SIG-M5 (cell line): Measurements from ENCODE around the gene LRRC3.

Experiments used
- DNase-seq: peaks from one replicate; lab custom pipeline; 2025; lab: John Stamatoyannopoulos, UW

Gene LRRC3

DNA sequence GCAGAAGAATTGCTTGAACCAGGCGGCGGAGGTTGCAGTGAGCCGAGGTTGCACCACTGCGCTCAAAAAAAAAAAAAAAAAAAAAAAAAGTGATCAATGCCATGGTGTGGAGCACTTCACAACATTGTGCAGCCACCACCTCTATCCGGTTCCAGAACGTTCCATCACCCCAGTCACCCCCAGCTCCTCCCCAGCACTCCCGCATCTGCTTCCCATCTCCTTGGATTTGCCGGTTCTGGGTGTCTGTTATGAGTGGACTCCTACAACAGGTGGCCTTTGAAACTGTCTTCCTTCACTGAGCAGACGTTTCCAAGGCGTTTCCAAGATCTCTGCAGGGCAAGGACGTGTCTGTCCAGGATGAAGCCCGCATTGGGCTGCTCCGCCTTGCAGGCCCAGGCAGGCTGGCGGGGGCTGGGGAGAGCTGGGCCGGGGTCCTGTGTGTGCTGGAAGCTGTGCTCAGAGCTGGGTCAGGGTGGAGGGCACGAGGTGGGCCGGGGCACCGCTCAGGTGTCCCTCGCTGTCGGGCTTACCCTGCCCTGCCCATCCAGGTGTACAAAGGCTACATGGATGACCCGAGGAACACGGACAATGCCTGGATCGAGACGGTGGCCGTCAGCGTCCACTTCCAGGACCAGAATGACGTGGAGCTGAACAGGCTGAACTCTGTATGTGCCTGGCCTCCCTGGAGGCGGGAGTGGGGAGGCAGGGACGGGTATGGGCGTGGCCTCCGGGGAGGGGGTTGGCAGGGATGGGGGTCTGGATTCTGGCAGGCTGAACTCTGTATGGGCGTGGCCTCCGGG lies 14.9 kb upstream of the LRRC3 start:
- DNase-seq: no peak

DNA sequence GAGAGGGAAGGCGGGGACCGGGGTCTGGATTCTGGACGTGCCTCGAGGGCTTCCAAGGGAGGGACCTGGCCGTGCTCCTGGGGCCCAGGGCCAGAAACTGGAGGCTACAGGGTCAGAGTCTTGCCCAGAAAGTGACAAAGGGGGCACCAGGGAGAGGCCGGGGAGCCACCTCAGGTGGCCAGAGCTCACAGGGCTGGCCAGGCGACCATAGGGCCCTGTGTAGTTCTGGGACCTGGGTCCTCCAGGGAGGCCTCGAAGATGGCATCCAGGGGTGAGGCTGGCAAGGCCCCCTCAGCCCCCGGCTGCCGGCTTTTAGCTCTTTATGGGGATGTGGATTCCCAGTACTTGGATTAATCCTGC lies 14.3 kb upstream of the LRRC3 start:
- no peak for DNase-seq

DNA sequence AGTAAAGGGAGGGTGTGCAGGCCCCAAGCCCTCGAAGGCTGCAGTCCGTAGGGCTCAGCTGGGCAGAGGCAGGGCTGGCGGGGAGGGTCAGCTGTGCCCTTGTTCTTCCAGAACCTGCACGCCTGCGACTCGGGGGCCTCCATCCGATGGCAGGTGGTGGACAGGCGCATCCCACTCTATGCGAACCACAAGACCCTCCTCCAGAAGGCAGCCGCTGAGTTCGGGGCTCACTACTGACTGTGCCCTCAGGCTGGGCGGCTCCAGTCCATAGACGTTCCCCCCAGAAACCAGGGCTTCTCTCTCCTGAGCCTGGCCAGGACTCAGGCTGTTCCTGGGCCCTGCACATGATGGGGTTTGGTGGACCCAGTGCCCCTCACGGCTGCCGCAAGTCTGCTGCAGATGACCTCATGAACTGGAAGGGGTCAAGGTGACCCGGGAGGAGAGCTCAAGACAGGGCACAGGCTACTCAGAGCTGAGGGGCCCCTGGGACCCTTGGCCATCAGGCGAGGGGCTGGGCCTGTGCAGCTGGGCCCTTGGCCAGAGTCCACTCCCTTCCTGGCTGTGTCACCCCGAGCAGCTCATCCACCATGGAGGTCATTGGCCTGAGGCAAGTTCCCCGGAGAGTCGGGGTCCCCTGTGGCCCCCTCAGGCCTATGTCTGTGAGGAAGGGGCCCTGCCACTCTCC lies 13.6 kb upstream of the LRRC3 start:
- DNase-seq: no peak

DNA sequence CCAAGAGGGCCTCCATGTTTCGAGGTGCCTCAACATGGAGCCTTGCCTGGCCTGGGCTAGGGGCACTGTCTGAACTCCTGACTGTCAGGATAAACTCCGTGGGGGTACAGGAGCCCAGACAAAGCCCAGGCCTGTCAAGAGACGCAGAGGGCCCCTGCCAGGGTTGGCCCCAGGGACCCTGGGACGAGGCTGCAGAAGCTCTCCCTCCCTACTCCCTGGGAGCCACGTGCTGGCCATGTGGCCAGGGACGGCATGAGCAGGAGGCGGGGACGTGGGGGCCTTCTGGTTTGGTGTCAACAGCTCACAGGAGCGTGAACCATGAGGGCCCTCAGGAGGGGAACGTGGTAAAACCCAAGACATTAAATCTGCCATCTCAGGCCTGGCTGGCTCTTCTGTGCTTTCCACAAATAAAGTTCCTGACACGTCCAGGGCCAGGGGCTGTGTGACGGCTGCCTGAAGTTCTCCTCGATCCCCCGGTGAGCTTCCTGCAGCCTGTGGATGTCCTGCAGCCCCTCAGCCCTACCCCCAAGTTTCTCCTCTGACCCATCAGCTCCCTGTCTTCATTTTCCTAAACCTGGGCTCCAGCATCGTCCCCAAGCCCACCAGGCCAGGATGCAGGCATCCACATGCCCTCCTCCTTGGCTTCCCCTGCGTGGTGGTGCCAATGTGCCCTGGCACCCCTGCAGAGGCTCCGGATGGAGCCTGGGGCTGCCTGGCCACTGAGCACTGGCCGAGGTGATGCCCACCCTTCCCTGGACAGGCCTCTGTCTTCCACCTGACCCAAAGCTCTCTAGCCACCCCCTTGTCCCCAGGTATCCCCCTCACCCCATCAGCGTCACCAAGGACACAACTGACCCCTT lies 12.8 kb upstream of the LRRC3 start:
- no peak for DNase-seq

DNA sequence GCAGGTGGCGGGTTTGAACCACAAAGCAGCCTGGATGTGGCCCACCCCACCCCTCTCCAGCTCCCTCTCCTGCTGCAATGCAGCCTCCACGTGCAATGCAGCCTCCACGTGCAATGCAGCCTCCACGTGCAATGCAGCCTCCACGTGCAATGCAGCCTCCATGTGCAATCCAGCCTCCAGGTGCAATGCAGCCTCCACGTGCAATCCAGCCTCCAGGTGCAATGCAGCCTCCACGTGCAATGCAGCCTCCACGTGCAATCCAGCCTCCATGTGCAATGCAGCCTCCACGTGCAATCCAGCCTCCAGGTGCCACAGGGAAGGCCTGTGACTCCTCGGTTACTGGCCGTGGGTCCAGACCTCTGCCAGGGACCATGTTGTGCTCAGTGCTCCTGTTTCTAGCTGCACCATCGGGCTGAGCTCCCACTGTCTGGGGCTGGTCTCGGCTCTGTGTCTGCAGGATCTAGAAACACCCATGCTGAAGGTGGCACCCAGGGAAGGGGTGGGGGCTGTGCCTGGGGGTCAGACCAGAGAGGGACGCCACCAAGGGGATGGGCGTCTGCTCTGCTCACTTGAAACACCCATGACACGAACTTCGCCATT lies 11.9 kb upstream of the LRRC3 start:
- DNase-seq: no peak

DNA sequence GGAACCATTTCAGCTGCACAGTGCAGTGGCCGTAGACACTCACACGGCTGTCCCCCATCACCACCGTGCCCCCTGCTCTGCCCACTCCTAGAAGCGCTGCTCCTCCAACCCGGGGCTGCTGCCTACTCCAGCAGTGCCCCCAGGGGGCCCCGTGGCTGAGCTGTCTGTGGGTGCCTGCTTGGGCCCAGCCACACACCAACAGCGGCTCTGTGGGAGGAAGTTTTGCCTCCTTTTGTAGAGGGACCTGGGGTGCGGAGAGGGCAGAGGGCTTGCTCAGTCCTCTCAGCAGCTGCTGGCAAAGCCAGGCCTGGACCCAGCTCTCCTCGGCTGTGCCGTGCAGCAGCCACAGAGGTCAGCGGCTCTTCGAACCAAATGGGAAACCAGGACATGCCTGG lies 11.4 kb upstream of the LRRC3 start:
- no peak for DNase-seq

DNA sequence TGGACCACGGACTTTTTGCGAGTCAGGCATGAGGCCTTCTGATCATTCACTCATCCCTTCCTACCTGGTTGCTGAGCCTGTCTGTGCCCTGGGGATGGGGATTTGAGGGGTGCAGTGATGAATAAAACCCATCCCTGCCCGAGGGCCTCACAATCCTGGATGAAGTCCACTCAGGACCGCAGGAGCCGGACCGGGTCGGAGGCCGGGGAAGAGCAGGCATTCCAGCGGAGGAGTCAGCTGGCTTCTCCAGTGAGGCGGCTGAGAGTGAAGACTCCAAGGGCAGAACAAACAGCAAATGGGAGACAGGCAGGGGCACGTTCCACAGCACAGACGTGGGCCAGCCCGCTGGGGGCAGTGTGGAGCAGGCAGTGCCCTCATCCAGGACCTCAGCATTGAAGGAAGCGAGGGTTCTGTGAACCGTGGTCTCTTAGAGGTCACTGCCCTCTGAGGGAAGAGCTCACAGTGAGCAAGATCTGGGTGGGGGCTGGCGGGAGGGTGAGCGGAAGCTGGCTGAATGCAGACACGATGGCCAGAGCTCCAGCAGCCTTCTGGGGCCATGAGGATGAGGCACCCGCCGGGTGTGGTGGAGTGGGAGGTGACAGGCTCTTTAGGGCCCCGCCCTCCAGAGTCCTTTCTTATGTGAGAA lies 10.9 kb upstream of the LRRC3 start:
- DNase-seq: no peak

DNA sequence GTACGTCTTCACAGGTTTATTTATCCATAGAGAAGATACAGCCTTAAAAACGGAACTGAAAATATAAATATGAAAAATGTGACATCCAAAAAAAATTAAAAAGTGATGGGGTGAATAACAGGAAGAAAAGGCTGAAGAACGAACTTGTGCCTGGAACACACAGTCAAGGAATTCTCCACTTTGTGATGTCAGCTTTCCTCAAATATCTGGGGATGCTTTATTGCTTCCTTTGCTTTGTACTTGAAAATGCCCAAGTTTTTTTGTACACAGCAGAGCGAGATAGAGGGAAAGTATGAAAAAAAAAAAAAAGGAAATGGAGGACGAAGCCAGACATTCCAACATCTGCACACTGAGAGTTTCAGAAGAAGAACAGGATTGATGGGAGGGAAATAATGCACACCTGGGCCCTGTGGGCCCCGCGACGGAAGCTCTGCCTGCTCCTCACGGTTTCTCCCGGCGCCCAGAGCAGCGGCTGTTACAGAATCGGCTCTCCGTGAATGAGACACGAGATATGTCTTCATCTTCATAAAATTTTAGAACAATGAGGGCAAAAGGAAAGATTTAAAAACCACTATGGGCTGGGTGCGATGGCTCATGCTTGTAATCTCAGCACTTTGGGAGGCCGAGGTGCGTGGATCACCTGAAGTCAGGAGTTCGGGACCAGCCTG lies 10.0 kb upstream of the LRRC3 start:
- no peak for DNase-seq

DNA sequence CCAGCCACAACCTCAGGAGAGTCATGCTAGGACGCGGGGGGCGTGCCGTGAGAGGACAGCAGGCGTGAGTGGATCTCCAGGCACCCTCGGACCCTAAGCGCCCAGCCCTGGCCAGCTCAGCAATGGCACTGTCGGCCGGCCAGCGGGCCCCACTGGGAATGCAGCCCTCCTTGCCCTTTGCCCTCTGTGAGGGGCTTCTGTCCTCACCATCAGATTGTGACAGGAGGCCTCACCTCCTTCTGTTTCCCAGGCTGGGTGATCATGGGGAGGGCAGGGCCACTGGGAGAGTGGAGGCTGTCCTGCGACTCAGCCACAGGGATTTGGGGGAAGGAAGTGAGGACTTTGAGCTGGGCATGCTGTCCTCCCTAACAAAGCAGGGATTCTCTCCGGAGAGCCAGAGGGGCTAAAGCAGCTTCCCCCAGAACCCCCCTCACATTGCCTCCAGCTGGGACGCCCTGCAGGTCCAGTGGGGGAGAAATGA lies 6.6 kb upstream of the LRRC3 start:
- no peak for DNase-seq

DNA sequence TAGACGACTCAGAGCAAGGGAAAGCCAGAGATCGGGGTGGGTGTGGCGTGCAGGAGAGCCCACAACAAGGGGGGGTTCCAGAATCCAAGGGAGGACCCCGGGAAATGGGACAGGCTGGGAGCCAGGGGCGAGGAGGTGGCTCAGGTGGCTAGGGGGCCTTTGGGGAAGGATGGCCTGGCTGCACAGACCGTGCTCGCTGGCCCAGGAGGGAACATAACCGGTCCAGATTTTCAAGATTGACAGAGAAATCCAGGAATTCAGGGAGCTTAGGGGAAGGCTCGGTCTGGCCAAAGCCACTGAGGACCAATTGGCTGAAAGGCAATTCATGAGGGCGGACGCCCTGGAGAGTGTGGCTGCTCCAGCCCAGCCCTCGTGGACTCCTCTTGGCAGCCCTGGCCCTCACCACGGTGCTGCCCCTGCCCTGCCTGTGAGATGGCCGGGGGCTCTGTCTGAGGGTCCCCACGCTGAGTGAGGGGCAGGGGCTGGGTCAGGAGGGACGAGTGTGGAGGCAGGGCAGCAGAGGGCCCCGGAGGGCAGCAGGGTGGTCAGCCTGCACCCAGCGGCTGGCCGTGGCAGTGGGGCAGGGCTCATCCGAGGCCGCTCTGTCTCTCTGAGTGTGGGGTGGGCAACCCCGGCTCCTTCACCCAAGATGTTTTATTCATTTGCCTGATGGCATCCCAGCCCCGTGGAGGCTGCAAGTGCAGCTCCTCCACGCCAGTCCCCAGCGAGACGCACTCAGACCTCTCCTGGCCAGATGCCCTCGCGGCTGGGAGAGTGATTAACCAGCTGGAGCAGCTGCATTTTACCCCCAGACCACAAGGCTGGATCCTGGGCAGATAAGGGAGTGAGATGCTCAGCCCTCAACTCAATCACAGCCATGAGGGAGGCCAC lies 5.6 kb upstream of the LRRC3 start:
- no peak for DNase-seq

DNA sequence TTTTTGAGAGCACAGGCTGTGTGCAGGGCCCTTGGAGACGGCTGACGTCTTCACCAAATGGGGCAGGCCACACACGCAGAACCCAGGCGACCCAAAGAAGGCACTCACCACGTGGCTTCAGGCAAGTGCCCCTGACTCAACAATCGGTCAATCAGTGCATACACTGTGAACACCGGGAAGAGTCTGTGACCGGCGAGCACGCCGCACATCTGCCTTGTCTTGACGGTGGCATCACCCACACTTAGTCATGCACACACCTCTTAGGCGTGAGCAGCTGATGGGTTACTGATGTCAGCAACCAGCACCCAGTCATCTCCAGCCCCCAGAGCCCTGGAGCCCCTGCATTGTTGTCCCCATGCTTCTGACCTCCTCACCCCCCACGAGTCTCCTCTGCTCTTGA lies 4.9 kb upstream of the LRRC3 start:
- no peak for DNase-seq

DNA sequence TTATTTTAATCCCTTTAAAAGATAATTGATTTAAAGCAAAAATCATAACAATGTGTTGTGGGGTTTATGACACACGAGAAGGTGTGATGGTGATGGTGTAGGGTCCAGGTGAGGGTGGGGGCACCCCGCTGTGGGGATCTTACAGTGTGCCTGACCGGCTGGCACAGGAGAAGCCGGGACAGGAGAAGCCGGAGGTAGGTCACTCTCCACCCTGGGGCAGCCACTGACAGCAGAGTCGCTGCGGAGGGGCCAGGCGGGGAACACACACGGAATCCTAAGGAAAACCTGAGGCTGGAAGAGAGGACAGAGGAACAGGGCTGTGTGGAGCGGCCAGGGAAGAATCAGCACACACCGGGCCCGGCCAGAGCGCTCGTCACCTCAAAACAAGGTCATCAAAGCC lies 4.3 kb upstream of the LRRC3 start:
- DNase-seq: no peak

DNA sequence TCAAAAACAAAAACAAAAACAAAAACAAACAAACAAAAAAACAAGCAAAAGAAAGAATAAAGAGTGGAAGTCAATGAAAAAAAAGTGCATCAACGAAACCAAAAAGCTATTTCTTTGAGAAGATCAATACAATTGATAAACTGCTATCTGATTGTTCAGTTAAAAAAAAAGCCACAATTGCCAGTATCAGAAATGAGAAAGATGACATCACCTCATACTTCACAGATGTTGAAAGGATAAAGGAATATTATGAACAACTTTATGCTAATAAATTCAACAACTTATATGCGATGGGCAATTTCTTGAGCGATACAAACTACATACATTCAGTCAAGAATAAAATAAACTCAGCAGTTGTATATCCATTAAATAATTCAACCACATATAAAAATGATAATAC lies 2.2 kb upstream of the LRRC3 start:
- DNase-seq: no peak

DNA sequence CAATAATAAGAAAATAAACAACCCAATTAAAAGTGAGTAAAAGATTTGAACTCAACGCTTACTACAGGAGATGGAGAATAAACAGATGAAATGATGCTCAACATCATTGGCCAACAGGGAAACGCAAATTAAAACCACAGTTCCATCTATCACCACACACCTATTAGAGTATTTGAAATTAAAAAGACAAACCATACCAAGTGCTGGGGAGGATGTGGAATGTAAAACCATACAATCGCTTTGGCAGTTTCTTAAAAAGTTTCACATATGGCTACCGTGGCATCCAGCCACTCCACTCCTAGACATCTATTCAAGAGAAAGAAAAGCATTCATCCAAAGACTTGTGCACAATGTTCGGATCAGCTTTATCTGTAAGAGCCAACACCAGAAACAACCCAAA lies 1.3 kb upstream of the LRRC3 start:
- no peak for DNase-seq

DNA sequence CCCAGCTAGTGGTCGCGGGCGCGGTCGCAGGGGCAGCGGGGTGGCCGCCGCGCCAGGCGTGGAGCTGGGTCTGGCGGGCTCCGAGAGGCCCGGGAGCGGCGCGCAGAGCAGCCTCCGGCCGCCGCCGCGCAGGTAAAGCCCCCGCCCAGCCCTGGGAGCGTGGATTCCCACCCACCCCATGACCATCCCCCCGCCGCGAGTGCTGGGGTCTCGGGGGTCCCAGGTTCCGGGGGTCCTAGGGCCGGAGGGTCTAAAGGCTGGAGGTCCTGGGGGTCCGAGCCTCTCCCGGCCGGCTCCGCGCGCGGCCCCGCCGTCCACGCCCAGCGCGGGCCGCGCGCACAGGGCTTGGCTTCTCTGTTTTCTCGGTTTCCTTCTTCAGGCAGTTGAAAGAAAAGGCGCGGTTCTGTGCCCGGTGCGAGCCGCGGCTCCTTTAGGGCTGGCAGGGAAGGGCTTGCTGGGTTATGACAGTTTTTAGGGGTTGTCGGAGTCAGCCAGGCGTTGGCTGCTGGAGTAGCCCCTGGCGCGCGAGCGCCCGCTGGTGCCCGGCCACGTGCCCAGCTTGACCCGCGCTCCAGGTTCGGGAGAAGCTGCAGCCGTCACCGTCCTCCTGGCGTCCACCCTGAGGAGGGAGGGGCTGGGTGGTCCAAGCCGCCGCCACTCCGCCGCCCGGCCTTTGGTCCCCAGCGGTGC lies 359 bp downstream of the LRRC3 start:
- no peak for DNase-seq

DNA sequence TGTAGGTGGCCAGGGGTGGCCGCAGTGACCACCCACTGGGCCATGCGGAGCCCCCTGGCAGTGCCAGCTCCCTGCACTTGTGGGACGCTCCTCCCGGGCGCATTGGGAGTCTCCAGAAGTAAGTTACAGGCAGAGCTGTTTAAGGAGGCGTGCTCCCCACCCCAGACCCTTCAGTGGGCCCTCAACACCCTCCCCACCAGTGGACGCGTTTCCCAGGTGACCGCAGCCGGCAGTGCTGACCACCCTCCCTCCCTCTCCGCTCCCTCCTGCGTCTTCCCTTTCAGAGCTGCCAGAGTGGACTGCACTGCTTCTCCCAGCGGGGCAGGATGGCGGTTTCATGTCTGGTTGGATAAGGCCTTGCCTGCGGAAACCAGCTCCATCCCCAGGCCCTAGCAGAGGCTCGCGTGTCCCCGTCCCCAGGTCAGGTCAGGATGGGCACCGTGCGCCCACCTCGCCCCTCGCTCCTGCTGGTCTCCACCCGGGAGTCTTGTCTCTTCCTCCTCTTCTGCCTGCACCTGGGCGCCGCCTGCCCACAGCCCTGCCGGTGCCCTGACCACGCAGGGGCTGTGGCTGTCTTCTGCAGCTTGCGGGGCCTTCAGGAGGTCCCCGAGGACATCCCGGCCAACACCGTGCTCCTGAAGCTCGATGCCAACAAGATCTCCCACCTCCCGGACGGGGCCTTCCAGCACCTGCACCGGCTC lies 1.1 kb downstream of the LRRC3 start:
- no peak for DNase-seq

DNA sequence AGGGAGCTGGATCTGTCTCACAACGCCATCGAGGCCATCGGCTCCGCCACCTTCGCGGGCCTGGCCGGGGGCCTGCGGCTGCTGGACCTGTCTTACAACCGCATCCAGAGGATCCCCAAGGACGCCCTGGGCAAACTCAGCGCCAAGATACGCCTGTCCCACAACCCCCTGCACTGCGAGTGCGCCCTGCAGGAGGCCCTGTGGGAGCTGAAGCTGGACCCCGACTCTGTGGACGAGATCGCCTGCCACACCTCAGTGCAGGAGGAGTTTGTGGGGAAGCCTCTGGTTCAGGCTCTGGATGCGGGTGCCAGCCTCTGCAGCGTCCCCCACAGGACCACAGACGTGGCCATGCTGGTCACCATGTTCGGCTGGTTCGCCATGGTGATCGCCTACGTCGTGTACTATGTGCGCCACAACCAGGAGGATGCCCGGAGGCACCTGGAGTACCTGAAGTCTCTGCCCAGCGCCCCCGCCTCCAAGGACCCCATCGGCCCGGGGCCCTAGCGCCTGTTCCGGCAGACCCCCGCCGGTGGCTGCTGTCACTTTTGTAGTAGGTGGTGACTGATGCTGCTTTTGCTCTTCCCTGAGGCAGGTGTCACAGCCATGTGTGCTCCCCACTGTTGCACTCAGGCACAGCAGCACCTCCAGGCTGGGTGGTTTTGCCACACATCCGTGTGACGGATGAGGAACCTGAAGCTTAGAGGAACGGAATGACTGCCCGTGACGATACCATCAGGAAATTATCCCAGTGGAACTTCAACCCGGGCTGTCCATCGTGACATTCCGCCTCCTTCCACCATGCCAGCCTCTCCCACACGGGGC lies 1.8 kb downstream of the LRRC3 start:
- DNase-seq: no peak
